ENCODE results near the gene DDX27.

The DDX27 gene

GRCh38 chr20:49276961-49277785 lies 58.0 kb downstream of the DDX27 start:
- peak in 1 of 3 experiments; percentile 50 for DNase-seq (ENCODE audit: low read depth in 2 of 3, low spot score in 2 of 3)

DNA sequence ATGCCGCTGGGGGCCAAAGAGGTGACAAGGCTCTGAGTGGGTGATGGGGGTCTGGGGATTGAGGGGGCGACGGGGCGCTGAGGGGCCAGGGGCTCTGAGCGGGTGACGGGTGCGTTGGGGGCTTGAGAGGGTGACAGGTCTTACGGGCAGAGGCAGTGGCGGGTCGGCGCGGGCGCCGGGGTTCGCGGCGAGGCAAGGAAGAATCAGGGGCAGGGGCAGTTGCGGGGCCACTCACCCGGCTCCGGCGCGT lies 58.5 kb downstream of the DDX27 start:
- no peak for DNase-seq (ENCODE audit: low read depth in 2 of 3, low spot score in 2 of 3)

DNA sequence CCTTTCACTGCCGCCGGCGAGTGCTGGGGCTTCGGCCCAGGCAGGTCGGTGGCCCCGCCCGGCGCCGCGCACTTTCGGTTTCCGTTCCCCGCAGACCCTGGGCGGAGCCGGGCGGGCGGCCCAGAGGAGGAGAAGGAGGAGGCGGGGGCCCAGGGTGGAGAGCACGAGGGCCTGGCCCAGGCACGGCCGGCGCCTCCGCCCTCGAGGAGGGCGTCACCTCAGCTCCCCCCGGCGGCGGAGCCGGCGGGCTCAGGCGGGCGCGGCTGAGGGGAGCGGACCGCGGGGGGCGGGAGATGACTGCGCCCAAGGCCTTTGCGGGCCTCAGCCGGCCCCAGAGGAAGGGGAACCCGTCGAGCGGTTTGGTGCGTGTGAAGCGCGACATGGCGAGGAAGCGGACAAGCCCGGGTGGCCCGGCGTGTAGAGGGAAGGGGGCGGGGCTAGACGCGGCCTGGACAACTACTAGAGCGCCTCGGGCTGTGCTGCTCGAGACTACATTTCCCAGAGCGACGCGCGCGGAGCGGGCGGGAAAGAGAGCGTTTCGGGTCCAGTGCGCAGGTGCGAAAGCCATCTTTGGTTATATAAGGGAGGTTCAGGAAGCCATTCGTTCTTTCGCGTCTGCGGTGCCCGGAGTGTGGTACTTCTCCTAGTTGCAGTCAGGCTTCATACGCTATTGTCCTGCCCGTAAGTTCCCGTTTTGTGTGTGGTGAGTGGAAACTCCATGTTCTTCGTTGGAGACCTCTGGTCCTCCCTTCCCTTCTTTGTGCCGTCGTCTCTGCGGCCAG lies 59.0 kb downstream of the DDX27 start, which contains the start of gene ZNFX1:
Gene ZNFX1 (minus strand): TSS at position 22 of the 782 bp plus-strand sequence. CDS start 2,218 bp downstream, outside the sequence.
- peak; percentile 95 to 98 (median 97) for DNase-seq (ENCODE audit: low read depth in 2 of 3, low spot score in 2 of 3)

DNA sequence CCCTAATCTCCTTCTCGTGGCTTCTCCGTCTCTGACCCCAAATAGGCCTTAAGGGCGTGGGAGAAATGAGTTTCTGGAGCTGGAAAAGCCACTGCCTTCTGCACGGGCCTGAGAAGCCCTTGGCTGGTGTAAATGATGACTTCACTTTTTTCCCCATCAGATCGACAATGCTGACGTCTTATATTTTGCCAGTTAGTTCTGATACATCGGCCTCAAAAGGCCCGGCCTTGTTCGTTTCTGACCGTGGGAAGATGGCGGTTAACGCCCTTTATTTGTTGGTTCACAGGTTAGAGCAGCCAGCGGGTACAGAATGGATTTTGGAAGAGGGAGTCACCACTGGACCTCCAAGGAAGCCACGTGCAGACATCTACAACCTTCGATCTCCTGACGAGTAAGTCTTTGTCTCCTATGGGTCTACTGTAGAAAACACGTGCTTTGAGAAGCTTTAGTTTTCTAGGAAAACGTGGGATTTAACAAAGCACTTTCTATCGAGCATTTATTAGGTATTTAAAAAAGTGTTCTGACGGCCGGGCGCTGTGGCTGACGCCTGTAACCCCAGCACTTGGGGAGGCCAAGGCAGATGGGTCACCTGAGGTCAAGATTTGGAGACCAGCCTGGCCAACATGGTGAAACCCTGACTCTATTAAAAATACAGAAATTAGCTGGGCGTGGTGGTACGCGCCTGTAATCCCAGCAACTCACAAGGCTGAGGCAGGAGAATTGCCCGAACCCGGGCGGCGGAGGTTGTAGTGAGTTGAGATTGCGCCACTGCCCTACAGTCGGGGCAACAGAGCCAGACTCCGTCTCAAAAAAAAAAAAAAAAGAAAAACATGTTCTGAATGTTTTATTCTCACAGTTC lies 59.8 kb downstream of the DDX27 start:
- no peak for DNase-seq (ENCODE audit: low read depth in 2 of 3, low spot score in 2 of 3)

DNA sequence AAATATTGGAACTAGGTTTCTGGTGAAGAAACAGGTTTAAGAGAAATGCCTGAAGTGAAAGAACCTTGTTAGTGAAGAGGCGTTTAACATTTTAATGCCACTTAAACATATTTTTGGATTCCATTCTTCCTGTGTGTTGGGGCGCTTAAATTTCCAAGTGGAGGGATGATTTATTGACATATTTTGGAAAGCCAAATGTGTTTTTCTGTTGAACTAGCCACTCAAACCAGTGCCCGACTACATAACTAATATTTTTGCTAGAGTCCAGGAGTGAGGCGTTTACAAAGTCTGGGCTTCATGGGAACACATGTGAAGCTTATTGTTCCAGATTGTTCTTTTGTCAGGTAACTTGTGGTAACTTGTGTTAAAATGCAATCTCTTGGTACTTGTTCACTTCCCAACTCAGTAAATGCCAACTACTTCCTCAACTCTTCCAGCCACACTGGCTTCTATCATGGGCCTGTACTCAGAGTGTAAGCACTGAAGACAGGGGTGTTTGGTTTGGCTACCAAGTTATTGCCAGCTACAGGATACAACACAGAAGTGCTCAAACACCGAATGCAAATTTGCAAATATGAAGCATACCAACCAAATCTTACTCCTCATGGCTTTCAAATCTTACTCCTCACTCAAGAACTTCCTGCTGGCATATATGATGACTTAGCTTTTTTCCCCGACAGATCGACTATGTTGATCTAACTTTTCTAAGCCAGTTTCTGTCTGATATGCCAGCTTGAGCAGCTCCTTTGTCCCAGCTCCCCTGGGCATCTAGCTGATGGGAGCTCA lies 60.7 kb downstream of the DDX27 start:
- DNase-seq (ENCODE audit: low read depth in 2 of 3, low spot score in 2 of 3) = no peak

DNA sequence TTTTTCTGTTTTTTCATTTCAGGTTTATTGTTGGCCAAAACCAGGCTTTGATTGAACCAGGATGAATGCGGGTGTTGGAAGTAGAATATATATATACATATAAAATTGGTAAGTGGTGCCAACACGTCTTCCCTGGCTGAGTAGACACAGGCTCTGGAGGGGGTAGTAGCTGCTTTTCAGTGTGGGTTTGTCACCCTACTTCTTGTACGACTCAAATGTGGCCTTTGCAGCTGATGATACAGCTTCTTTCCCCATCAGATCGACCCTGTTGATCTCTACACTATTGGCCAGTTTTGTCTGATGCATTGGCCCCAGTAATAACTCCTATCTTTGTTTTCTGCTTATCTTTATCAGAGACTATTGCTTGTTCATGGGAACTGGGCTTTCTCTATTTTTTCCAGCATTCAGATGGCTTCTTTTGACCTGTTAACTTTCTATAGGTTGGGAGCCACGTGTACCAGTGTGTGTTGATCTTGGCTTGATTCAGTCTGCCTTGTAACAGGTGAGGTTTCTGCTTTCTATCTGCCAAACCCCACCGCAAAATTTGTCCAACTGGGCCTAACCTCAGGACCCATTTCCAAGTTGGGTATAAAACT lies 61.3 kb downstream of the DDX27 start:
- DNase-seq (ENCODE audit: low read depth in 2 of 3, low spot score in 2 of 3) = no peak

DNA sequence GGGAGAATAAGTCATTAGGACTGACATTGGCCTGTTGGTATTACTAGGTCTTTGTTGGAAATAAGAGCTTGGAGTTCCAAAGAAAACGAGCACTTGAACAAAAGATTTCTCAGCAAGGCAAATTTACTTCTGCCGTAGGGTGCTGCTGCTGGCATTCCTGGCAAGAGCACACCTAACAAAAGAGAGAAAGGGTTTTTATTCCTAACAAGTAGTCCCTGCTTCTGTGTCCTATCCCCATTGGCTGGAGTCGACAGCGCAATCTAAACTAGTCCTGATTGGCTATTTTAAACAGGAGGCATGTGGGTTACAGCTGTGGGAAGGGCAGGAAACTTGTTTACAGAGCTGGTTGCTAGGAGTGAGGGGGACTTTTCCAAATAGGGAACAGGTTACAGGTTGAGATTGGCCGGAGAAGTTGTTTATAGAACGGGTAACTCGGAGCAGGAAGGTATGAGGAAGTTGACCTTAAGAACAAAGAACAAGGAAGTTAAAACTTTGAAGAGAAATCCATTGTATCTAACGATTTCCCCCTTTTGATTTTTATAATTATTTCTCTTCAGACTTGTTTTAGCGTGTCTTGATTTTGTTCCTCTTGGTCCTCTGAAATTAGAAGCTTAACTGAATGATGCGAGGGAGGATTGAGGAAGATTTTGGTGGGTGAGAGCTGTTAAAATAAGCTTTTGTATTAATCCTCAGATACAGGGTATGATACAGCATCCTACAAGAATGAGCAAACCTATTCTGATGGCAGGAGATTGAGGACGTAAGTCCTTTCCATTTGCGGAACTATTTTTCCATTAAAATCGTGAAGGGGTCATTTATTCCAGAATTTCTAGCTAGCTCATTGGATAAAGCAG lies 62.1 kb downstream of the DDX27 start:
- no peak for DNase-seq (ENCODE audit: low read depth in 2 of 3, low spot score in 2 of 3)

DNA sequence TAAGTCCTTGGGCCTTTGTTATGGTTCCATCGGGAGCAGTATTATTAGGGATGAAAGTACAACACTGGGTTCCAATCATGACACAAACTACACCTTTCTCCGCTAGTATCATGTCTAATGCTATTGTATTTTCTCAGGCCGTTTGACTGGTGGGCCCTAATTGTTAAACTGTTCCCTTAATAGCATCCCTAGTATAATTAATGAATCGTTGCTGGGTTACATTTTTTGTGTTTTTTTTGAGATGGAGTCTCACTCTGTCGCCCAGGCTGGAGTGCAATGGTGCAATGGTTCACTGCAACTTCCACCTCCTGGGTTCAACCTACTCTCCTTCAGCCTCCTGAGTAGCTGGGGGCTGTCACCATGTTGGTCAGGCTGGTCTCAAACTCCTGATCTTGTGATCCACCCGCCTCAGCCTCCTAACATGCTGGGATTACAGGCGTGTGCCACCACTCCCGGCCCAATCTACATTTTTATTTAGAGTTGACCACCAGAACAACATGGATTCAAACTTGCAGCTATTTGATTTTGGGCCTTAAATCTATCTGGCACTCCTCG lies 62.8 kb downstream of the DDX27 start:
- no peak for DNase-seq (ENCODE audit: low read depth in 2 of 3, low spot score in 2 of 3)

DNA sequence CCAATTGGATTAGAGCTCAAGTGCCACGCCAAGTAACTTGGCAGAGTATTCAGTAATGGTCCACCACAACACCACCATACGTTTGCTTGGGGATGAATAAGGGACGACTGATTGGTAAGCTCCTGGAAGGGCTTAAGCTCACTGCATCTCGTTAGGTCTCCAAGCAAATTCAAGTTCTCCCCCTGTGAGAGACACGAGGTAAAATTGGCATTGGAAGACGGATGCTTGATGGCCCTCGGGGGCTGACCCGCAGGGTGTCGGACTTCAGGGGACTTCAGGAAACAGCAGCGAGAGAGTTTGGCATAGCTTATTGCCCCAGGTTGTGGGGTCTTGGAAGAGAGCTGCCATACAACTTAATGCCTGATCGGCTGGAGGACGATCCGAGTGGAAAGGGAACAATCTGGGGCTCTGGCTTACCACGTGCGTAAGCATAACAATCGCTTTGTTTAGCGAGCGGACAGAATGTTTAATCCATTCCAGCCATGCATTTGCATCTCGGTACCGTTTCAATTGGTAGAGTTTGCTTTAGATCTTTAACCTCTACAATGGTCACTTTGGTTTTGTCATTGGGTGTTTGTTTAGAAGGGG lies 63.5 kb downstream of the DDX27 start:
- DNase-seq (ENCODE audit: low read depth in 2 of 3, low spot score in 2 of 3) = no peak

GRCh38 chr20:49283176-49283702 lies 64.0 kb downstream of the DDX27 start:
- DNase-seq (ENCODE audit: low read depth in 2 of 3, low spot score in 2 of 3) = no peak

GRCh38 chr20:49283703-49284625 lies 64.7 kb downstream of the DDX27 start:
- DNase-seq (ENCODE audit: low read depth in 2 of 3, low spot score in 2 of 3) = no peak

DNA sequence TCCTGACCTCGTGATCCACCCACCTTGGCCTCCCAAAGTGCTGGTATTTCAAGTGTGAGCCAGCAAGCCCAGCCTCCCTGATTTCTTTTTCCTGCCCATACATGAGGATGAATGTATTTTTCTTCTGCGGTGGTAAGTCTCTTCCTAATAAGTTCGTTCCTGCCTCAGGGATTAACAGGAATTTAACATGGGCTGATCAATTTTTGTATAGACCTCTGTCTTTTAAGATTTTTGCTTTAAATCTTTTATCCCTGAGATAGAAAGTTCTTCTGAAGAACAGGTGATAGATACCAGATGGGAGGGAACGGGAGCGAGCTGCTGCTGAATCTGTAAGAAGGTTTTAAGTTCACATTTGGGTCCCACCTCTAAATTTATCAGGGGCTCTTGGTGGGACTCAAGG lies 65.6 kb downstream of the DDX27 start:
- DNase-seq (ENCODE audit: low read depth in 2 of 3, low spot score in 2 of 3) = no peak

DNA sequence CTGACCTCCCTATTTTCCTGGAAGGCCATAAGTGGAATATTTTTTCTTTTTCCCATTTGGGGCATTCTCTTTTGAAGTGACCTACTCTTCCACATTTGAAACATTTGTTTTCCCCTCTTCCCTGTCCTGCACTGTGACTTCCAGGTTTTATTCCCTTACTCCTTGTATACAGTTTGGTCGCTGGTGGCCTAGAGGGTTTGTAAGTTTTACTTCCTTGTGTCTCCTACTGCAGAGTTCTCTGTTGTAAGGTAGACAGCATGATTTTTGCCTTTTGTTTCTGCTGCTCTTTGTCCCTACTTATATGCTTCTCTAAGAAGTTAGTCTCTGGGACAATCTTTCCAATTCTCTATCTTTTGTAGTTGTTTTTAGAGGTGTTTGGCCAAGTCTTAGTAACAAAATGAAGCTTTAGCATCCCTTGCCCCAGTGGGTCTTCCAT lies 66.0 kb downstream of the DDX27 start:
- DNase-seq (ENCODE audit: low read depth in 2 of 3, low spot score in 2 of 3) = no peak

DNA sequence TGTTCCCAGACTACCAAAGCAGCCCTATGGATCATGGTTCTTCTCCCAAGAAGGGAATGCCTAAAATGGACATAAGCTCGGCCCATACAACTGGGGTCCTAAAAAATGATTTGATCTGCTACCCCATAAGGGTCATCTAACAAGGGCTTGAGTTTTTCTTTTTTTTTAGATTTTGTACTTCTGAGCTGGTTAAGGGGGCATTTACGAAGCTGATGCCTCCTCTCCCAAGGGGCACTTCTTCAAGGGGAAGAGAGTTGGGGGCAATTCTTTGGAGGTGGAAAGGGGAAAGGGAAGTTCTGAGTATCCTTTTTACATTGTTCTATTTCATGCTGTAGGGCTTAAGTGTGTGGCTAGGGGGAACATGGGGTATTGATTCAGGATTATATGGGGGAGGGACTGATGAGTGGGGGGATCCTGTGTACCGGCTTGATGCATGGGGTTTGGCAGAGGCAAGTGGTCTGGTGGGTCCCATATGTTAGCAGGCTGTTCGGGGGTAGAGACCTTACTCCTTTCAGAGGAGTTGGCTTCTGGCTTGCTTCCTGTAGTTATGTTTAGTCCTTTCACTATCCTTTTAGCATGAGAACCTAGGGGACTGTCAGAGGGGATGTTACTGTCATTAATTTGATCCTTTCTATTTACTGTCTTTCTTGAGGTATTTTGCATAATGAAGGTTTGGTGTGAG lies 66.7 kb downstream of the DDX27 start:
- DNase-seq (ENCODE audit: low read depth in 2 of 3, low spot score in 2 of 3) = no peak

- DNase-seq (ENCODE audit: low read depth in 2 of 3, low spot score in 2 of 3) = no peak
These were observed 67.7 kb downstream of the DDX27 start for GRCh38 chr20:49286689-49287551.

Measured in activated CD8-positive, alpha-beta memory T cell treated with anti-CD3 and anti-CD28 coated beads for 48 hours (primary cell).